Measurements from ENCODE around the gene ZC3H12A.

- TF ChIP-seq, protein P1, sequence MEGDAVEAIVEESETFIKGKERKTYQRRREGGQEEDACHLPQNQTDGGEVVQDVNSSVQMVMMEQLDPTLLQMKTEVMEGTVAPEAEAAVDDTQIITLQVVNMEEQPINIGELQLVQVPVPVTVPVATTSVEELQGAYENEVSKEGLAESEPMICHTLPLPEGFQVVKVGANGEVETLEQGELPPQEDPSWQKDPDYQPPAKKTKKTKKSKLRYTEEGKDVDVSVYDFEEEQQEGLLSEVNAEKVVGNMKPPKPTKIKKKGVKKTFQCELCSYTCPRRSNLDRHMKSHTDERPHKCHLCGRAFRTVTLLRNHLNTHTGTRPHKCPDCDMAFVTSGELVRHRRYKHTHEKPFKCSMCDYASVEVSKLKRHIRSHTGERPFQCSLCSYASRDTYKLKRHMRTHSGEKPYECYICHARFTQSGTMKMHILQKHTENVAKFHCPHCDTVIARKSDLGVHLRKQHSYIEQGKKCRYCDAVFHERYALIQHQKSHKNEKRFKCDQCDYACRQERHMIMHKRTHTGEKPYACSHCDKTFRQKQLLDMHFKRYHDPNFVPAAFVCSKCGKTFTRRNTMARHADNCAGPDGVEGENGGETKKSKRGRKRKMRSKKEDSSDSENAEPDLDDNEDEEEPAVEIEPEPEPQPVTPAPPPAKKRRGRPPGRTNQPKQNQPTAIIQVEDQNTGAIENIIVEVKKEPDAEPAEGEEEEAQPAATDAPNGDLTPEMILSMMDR (tag by site-specific recombination; IDR thresholded peaks at IDR 0.05): no peak
- TF ChIP-seq ZNF274 (IDR thresholded peaks at IDR 0.05; ENCODE audit: low read length) (no peak), ZNF274 (tag by site-specific recombination; IDR thresholded peaks at IDR 0.05; ENCODE audit: borderline replicate concordance) (no peak), ZNF501 (tag by site-specific recombination; IDR thresholded peaks at IDR 0.05) (no peak)
These were observed 32.2 kb upstream of the ZC3H12A start for GRCh38 chr1:37442139-37442538.
